ENCODE data around the gene PPIP5K1.

The PPIP5K1 gene

DNA sequence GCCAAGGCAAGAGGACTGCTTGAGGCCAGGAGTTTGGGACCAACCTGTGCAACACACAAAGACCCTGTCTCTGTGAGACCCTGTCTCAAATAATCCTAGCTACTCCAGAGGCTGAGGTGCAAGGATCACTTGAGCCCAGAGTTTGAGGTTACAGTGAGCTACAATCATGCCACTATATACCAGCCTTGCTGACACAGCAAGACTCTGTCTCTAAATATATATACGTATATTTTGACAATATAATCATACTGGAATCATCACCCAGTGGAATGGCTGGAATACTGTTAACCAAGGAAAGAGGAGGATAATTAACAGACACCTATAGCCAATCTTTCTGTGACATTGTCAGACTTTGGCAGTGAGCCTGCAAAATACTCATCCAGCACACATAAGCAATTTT, 81.6 kb downstream of the PPIP5K1 start:
- Histone ChIP-seq H3K36me3 (no peaks in the 10 kb centered on the region), H3K27me3 (ENCODE audit: insufficient read depth, low read depth, severe bottlenecking) (no peaks in the 10 kb centered on the region), H3K27ac (no peak overlapping the region), H3K4me3 (ENCODE audit: low read depth, low read length) (no peak overlapping the region), H3K9me3 (ENCODE audit: severe bottlenecking) (no peaks in the 10 kb centered on the region)
- DNase-seq, result no peak
- TF ChIP-seq, protein P1, sequence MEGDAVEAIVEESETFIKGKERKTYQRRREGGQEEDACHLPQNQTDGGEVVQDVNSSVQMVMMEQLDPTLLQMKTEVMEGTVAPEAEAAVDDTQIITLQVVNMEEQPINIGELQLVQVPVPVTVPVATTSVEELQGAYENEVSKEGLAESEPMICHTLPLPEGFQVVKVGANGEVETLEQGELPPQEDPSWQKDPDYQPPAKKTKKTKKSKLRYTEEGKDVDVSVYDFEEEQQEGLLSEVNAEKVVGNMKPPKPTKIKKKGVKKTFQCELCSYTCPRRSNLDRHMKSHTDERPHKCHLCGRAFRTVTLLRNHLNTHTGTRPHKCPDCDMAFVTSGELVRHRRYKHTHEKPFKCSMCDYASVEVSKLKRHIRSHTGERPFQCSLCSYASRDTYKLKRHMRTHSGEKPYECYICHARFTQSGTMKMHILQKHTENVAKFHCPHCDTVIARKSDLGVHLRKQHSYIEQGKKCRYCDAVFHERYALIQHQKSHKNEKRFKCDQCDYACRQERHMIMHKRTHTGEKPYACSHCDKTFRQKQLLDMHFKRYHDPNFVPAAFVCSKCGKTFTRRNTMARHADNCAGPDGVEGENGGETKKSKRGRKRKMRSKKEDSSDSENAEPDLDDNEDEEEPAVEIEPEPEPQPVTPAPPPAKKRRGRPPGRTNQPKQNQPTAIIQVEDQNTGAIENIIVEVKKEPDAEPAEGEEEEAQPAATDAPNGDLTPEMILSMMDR (IDR thresholded peaks at IDR 0.05; ENCODE audit: low read depth, low read length), result no peak

DNA sequence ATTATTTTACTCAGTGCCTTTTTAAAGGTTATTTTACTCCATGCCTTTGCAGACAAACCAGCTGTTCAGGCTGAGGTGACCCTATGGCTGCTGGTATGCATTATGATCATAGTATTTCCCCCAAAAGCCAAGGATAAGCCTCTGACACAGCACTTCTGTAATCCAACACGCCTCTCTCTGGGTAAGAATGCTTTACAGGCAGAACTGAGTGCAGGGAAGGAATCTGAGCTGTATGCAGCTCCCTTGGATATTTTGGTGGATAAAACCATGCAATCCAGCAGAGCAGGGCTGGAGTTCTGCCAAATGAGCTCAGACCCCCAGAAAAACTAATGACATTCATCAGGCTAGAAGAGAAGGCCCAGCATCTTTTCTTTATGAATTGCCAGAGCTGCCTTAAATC, 84.3 kb downstream of the PPIP5K1 start:
- Histone ChIP-seq H3K4me3 (ENCODE audit: low read depth, low read length) (no peak overlapping the region), H3K27ac (no peak overlapping the region), H3K27me3 (ENCODE audit: insufficient read depth, low read depth, severe bottlenecking) (no peaks in the 10 kb centered on the region), H3K9me3 (ENCODE audit: severe bottlenecking) (no peaks in the 10 kb centered on the region), H3K36me3 (no peaks in the 10 kb centered on the region)
- TF ChIP-seq, protein P1 (IDR thresholded peaks at IDR 0.05; ENCODE audit: low read depth, low read length), result no peak
- DNase-seq, result no peak

DNA sequence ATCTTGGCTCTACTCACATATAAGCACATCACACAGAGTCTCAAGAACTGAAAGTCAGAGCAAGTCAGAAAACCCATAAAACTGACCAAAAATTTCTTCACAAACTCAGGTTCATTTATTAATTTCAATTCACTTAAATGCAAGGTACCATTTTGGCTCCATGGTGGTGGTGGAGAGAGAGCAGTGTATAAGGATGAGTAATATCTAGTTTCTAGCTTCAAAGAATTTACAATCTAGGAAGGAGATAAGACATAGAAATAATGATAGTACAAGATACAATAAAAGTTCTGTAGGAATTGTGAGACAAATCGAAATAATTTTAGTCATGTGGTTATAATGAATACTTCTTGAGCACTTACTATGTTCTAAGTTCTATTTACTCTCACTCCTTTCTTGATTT, 90.4 kb downstream of the PPIP5K1 start:
- H3K27ac ChIP-seq, result no peak overlapping the region
- H3K36me3 ChIP-seq, result no peaks in the 10 kb centered on the region
- H3K27me3 ChIP-seq (ENCODE audit: insufficient read depth, low read depth, severe bottlenecking), result no peaks in the 10 kb centered on the region
- TF ChIP-seq, protein P1 (IDR thresholded peaks at IDR 0.05; ENCODE audit: low read depth, low read length), result no peak
- no peak for DNase-seq
- H3K4me3 ChIP-seq (ENCODE audit: low read depth, low read length), result no peak overlapping the region
- H3K9me3 ChIP-seq (ENCODE audit: severe bottlenecking), result no peaks in the 10 kb centered on the region

DNA sequence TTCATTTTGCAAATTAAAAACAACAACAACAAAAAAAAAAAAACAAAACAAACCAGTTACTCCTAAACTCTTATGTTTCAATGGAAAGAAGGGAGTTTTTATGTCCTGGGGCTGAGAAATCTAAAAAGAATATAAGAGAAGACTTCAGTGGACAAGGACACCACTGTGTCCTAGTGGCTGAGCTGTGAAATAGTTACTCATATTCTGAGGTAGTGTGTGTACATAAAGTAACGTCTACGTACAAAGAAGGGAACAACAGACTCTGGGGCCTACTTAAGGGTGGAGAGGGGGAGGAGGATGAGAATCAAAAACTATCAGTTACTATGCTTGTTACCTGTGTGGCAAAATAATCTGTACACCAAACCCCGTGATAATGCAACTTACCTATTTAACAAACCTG, 91.0 kb downstream of the PPIP5K1 start:
- no peak overlapping the region for H3K4me3 ChIP-seq (ENCODE audit: low read depth, low read length)
- no peaks in the 10 kb centered on the region for H3K36me3 ChIP-seq
- DNase-seq, result no peak
- no peaks in the 10 kb centered on the region for H3K27me3 ChIP-seq (ENCODE audit: insufficient read depth, low read depth, severe bottlenecking)
- TF ChIP-seq, protein P1 (IDR thresholded peaks at IDR 0.05; ENCODE audit: low read depth, low read length), result no peak
- no peak overlapping the region for H3K27ac ChIP-seq
- no peaks in the 10 kb centered on the region for H3K9me3 ChIP-seq (ENCODE audit: severe bottlenecking)

DNA sequence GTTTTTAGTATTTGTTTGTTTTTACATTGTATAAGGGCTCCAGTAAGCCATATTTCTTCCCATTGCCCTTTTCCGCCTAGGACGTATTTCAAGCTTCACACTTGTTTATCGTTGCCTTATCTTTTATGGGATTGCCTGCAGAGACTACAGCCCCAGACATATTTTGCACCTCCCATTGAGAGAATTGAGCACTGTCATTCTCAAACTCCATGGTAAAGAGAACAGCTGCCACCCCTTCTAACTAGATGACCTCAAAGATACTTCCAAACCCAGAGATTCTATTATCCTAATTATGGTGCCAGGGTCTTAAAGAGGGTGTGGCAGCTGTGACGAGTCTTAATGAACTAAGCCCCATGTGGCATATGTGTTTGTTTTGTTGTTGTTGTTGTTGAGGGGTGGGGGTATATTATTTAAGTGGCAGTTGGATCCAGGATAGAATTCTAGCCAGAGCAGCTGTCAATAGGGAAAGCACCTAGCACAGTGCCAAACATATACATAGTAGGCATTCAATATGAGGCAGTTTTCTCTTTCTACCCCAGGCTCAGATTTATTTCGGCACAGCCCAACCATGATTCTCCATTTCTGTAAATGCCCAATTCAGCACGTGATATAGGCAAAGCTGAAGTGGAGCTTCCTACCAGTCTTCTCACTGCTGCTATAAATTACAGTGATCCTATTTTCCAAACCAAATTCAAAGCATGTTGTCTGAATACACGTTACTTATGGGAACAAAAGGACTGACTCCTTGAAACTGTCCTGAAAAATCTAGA, 96.1 kb downstream of the PPIP5K1 start:
- Histone ChIP-seq H3K27ac (peak overlapping the region; percentile 80), H3K9me3 (ENCODE audit: severe bottlenecking) (no peaks in the 10 kb centered on the region), H3K27me3 (ENCODE audit: insufficient read depth, low read depth, severe bottlenecking) (no peaks in the 10 kb centered on the region), H3K36me3 (peaks cover 30% of the 10 kb centered on the region), H3K4me3 (ENCODE audit: low read depth, low read length) (peak overlapping the region; percentile 92)
- no peak for DNase-seq
- TF ChIP-seq, protein P1 (IDR thresholded peaks at IDR 0.05; ENCODE audit: low read depth, low read length), result no peak
